ENCODE measurements around the gene BHLHE40. TPM values are rescaled to one million over a fixed set of nuclear protein-coding genes. Genes with fewer than 3 reads are reported as not detected.

BHLHE40 gene
- total and polyA plus RNA-seq, 2 of the 8 experiments (the other 6 are each of a cell fraction or from before 2014, with no cell fraction given): 1.5 to 2.2 TPM

DNA sequence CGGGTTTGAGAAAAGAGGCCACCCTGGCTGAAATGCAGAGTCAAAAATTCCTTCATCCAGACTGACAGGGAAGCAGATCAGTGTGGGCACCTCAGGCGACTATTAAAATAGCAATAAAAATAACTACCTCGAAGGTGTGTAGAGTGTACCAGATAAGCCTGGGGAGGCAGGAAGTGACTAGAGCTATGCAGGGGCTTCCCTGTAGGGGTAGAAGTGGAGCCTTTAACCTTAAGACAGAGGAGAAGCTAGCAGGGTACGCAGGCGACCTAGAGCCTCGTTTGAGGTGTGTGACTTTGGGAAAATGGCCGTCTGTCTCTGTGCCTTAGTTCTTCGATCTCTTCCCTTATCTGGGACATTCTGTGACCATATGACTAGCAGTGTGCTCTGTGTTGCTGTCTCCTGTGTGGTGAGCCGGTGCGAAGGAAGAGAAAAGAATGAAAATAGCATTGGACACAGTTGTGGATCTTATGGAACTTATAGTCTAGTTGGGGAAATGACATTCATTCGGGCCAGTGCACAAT is 17.6 kb downstream of the BHLHE40 start:
- Histone ChIP-seq H3K4me2 (ENCODE audit: insufficient read depth in 1 of 2, low read depth in 2 of 2, low read length in 2 of 2) (no peak overlapping the region), H2BK20ac (ENCODE audit: low read length) (no peak overlapping the region), H3K79me1 (ENCODE audit: low read depth, low read length) (no peaks in the 10 kb centered on the region), H2AFZ (ENCODE audit: low read length) (0 out of 2 replicates have a peak overlapping the region, but pooled peaks have one; percentile 57), H3K36me3 (ENCODE audit: control insufficient read depth in 2 of 4, insufficient read depth in 4 of 4, low read length in 3 of 4) (no peaks in the 10 kb centered on the region), H3K4me1 (replicated peaks in 1 of 4; ENCODE audit: control insufficient read depth in 3 of 4, insufficient read depth in 4 of 4, low read length in 3 of 4) (peaks cover 0 to 3% (median 1%) of the 10 kb centered on the region in 4 experiments; a peak in 5 of 7 replicates), H2BK12ac (ENCODE audit: low read depth, low read length) (no peak overlapping the region), H3K56ac (replicated peaks; ENCODE audit: insufficient read length, low read depth, low read length) (no peak overlapping the region), H3K14ac (ENCODE audit: insufficient read length) (no peak overlapping the region), H2AK5ac (ENCODE audit: low read depth, low read length) (no peak overlapping the region), H3K4ac (replicated peaks; ENCODE audit: insufficient read length, low read depth, low read length) (no peak overlapping the region), H4K91ac (replicated peaks; ENCODE audit: insufficient read length, low read length) (no peak overlapping the region), H4K20me1 (replicated peaks in 1 of 2; ENCODE audit: control insufficient read depth in 1 of 2, insufficient read depth in 2 of 2, low read length in 2 of 2) (no peaks in the 10 kb centered on the region), H4K5ac (ENCODE audit: insufficient read length, low read depth, low read length) (no peak overlapping the region), H3K79me2 (ENCODE audit: control insufficient read depth in 1 of 2, insufficient read depth in 2 of 2, low read length in 2 of 2) (no peaks in the 10 kb centered on the region), H2BK5ac (ENCODE audit: low read depth, low read length) (no peak overlapping the region), H2BK15ac (ENCODE audit: low read length) (no peak overlapping the region), H3K23ac (ENCODE audit: insufficient read length) (no peak overlapping the region), H4K8ac (ENCODE audit: extremely low read depth, insufficient read depth, low read length) (no peak overlapping the region), H3K9ac (replicated peaks in 1 of 4; ENCODE audit: extremely low read depth in 1 of 4, low read depth in 3 of 4, low read length in 3 of 4) (no peak overlapping the region), H3K23me2 (ENCODE audit: low read depth, low read length) (no peaks in the 10 kb centered on the region), H3K27ac (ENCODE audit: low read depth, low read length) (no peak overlapping the region), H3K18ac (ENCODE audit: extremely low read depth, low read length) (no peak overlapping the region), H3K4me3 (ENCODE audit: extremely low read depth in 1 of 4, insufficient read depth in 2 of 4, low read depth in 3 of 4, low read length in 4 of 4) (no peak overlapping the region), H3K9me3 (ENCODE audit: insufficient read depth in 2 of 2, low read depth in 1 of 2, low read length in 1 of 2) (no peaks in the 10 kb centered on the region), H2BK120ac (replicated peaks; ENCODE audit: low read depth, low read length) (no peak overlapping the region), H3K27me3 (replicated peaks in 1 of 4; ENCODE audit: control insufficient read depth in 3 of 4, extremely low read depth in 1 of 4, insufficient read depth in 3 of 4, low read length in 3 of 4) (no peaks in the 10 kb centered on the region; a peak in 1 of 7 replicates)
- ChIA-PET CTCF (ENCODE audit: partially characterized antibody) (interaction anchor here (0.5 to 1.6 kb wide), 5 partner anchors 13 to 212 kb away, joined by 3 to 6 read pairs (median 4); no protein-coding TSS in a partner anchor), POLR2A (ENCODE audit: partially characterized antibody) (no interaction called here)
- 92% methylated on average over 11 of the region's 11 CpGs; no CpG with 5 or more reads in 1 of the 2 experiments for WGBS, 2 experiments (ENCODE audit: extremely low coverage in 1 of 2, insufficient coverage in 1 of 2, insufficient read length in 1 of 2, insufficient replicate concordance in 2 of 2, low coverage in 1 of 2, low lambda C conversion rate in 2 of 2, missing lambda C conversion rate in 1 of 2)
- FAIRE-seq (no peak), DNase-seq (ENCODE audit: low read depth in 1 of 2, low spot score in 2 of 2) (no peak)
- TF ChIP-seq SRF (IDR thresholded peaks at IDR 0.05; ENCODE audit: low read depth, low read length): no peak
- no peak for TF ChIP-seq TCF12 (IDR thresholded peaks at IDR 0.05; ENCODE audit: low read depth, low read length)
- TF ChIP-seq GABPA (IDR thresholded peaks at IDR 0.05; ENCODE audit: borderline replicate concordance, insufficient read depth, low read length): no peak
- TF ChIP-seq KDM1A (IDR thresholded peaks at IDR 0.05; ENCODE audit: borderline replicate concordance, low read length): no peak
- no peak for TF ChIP-seq GTF2F1 (IDR thresholded peaks at IDR 0.05; ENCODE audit: borderline replicate concordance, low read depth, low read length)
- TF ChIP-seq RBBP5 (IDR thresholded peaks at IDR 0.05; ENCODE audit: borderline replicate concordance, low read depth, low read length): no peak
- TF ChIP-seq CTBP2 (IDR thresholded peaks at IDR 0.05; ENCODE audit: borderline replicate concordance, insufficient read depth, insufficient read length, low read length): no peak
- no peak for TF ChIP-seq JUND (IDR thresholded peaks at IDR 0.05; ENCODE audit: low read length)
- no peak for TF ChIP-seq MAFK (IDR thresholded peaks at IDR 0.05; ENCODE audit: low read depth, low read length)
- TF ChIP-seq SP1 (IDR thresholded peaks at IDR 0.05; ENCODE audit: low read depth, low read length): no peak
- TF ChIP-seq CHD2 (IDR thresholded peaks at IDR 0.05; ENCODE audit: low read length): no peak
- TF ChIP-seq ZNF274 (IDR thresholded peaks at IDR 0.05; ENCODE audit: borderline replicate concordance, extremely low read depth, low read length): no peak
- no peak for TF ChIP-seq NANOG (IDR thresholded peaks at IDR 0.05; ENCODE audit: insufficient read depth, low read depth, low read length, poor library complexity, severe bottlenecking)
- no peak for TF ChIP-seq POU5F1 (IDR thresholded peaks at IDR 0.05; ENCODE audit: low read depth, low read length)
- no peak for TF ChIP-seq TEAD4 (IDR thresholded peaks at IDR 0.05; ENCODE audit: low read depth, low read length)
